ENCODE measurements around the gene ANKRD40.

Gene ANKRD40

GRCh38 chr17:50685334-50685665 is 22.4 kb downstream of the ANKRD40 start:
- no peak overlapping the region for H2AK5ac ChIP-seq (ENCODE audit: low read depth, low read length)
- H3K9ac ChIP-seq (ENCODE audit: low read depth, low read length, poor library complexity), result no peak overlapping the region
- no peaks in the 10 kb centered on the region for H3K9me3 ChIP-seq (replicated peaks in 1 of 2; ENCODE audit: control insufficient read depth in 2 of 2, insufficient read depth in 1 of 2, low read depth in 1 of 2, low read length in 2 of 2)
- H3K4me3 ChIP-seq (ENCODE audit: low read length in 2 of 2), result no peak overlapping the region
- no CpG with 5 or more reads among the region's 1 CpG for WGBS, 2 donors (ENCODE audit: extremely low coverage in 2 of 2, insufficient read length in 2 of 2, insufficient replicate concordance in 1 of 2)
- H3K4me2 ChIP-seq (ENCODE audit: insufficient read depth, low read length, poor library complexity, severe bottlenecking), result no peak overlapping the region
- no peak overlapping the region for H4K91ac ChIP-seq (ENCODE audit: low read depth, low read length, poor library complexity)
- H3K23ac ChIP-seq (ENCODE audit: low read depth, low read length, poor library complexity), result no peak overlapping the region
- no peak overlapping the region for H3K14ac ChIP-seq (ENCODE audit: low read length)
- no peaks in the 10 kb centered on the region for H3K27me3 ChIP-seq (ENCODE audit: control insufficient read depth in 3 of 3, insufficient read depth in 3 of 3, low read depth in 1 of 3, low read length in 3 of 3)
- H3K79me1 ChIP-seq (ENCODE audit: low read depth, low read length), result no peaks in the 10 kb centered on the region
- no peak overlapping the region for H2BK120ac ChIP-seq (ENCODE audit: low read depth, low read length)
- H2BK5ac ChIP-seq (ENCODE audit: low read length), result no peak overlapping the region
- peaks cover 35 to 40% of the 10 kb centered on the region in 2 donors for H3K4me1 ChIP-seq (ENCODE audit: control insufficient read depth in 2 of 2, insufficient read depth in 1 of 2, low read depth in 1 of 2, low read length in 2 of 2)
- DNase-seq (ENCODE audit: low spot score), result no peak
- no peaks in the 10 kb centered on the region for H3K36me3 ChIP-seq (replicated peaks in 1 of 2; ENCODE audit: control insufficient read depth in 2 of 2, insufficient read depth in 2 of 2, low read length in 2 of 2)
- no peak overlapping the region for H2BK12ac ChIP-seq (ENCODE audit: low read length)
- H3K4ac ChIP-seq (ENCODE audit: low read length), result no peak overlapping the region
- H2AFZ ChIP-seq (ENCODE audit: low read length), result no peak overlapping the region
- H3K27ac ChIP-seq (replicated peaks; ENCODE audit: low read length), result no peak overlapping the region
- no peak overlapping the region for H4K8ac ChIP-seq (ENCODE audit: low read depth, low read length)
- no peak overlapping the region for H2BK15ac ChIP-seq (ENCODE audit: low read length)
- H3K18ac ChIP-seq (ENCODE audit: low read length), result no peak overlapping the region

DNA sequence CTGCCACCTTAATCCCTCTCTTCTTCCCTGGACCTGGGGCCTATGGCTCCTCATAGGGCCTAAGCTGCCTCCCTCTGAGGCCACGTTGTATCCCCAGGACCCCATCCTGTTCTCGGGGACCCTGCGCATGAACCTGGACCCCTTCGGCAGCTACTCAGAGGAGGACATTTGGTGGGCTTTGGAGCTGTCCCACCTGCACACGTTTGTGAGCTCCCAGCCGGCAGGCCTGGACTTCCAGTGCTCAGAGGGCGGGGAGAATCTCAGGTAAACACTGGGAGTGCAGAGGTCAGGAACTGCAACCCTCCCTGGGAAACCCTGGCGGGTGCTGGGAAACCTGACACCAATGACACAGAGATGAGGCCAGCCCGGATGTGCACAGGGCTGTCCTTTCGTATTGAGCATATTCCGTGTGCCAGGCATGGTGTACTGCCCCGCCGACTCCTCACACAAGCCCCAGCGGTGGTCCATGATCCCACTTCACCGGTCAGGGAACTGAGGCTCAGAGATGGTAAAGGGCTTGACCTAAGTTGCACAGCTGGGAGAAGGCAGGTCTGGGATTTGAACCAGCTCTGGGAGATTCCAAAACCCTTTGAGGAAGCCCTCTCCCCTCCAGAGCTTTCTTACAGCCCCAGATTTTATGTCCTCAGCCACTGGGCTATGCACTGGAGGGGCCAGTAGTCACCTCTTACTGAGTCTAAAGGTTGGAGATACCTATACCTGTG is 22.9 kb downstream of the ANKRD40 start:
- H2BK12ac ChIP-seq (ENCODE audit: low read length), result peak overlapping the region; percentile 12
- H2AFZ ChIP-seq (ENCODE audit: low read length), result peak overlapping the region; percentile 16
- no peak overlapping the region for H3K4me3 ChIP-seq (ENCODE audit: low read length in 2 of 2)
- H3K9me3 ChIP-seq (replicated peaks in 1 of 2; ENCODE audit: control insufficient read depth in 2 of 2, insufficient read depth in 1 of 2, low read depth in 1 of 2, low read length in 2 of 2), result no peaks in the 10 kb centered on the region
- no peak for DNase-seq (ENCODE audit: low spot score)
- H3K4me2 ChIP-seq (ENCODE audit: insufficient read depth, low read length, poor library complexity, severe bottlenecking), result no peak overlapping the region
- no peaks in the 10 kb centered on the region for H3K36me3 ChIP-seq (replicated peaks in 1 of 2; ENCODE audit: control insufficient read depth in 2 of 2, insufficient read depth in 2 of 2, low read length in 2 of 2)
- no peak overlapping the region for H3K9ac ChIP-seq (ENCODE audit: low read depth, low read length, poor library complexity)
- no peak overlapping the region for H3K14ac ChIP-seq (ENCODE audit: low read length)
- no peak overlapping the region for H2BK5ac ChIP-seq (ENCODE audit: low read length)
- H3K79me1 ChIP-seq (ENCODE audit: low read depth, low read length), result no peaks in the 10 kb centered on the region
- H3K4me1 ChIP-seq (ENCODE audit: control insufficient read depth in 2 of 2, insufficient read depth in 1 of 2, low read depth in 1 of 2, low read length in 2 of 2), result peaks cover 29 to 35% of the 10 kb centered on the region in 2 donors
- H2BK120ac ChIP-seq (ENCODE audit: low read depth, low read length), result no peak overlapping the region
- H4K91ac ChIP-seq (ENCODE audit: low read depth, low read length, poor library complexity), result no peak overlapping the region
- H3K18ac ChIP-seq (ENCODE audit: low read length), result peak overlapping the region; percentile 73
- H3K27ac ChIP-seq (replicated peaks; ENCODE audit: low read length), result peak overlapping the region; percentile 45
- WGBS, 2 donors (ENCODE audit: extremely low coverage in 2 of 2, insufficient read length in 2 of 2, insufficient replicate concordance in 1 of 2), result no CpG with 5 or more reads among the region's 15 CpGs
- no peak overlapping the region for H3K4ac ChIP-seq (ENCODE audit: low read length)
- no peak overlapping the region for H3K23ac ChIP-seq (ENCODE audit: low read depth, low read length, poor library complexity)
- no peak overlapping the region for H4K8ac ChIP-seq (ENCODE audit: low read depth, low read length)
- H2BK15ac ChIP-seq (ENCODE audit: low read length), result peak overlapping the region; percentile 18
- H2AK5ac ChIP-seq (ENCODE audit: low read depth, low read length), result peak overlapping the region; percentile 30
- peaks cover 0 to 5% (median 0%) of the 10 kb centered on the region in 3 experiments for H3K27me3 ChIP-seq (ENCODE audit: control insufficient read depth in 3 of 3, insufficient read depth in 3 of 3, low read depth in 1 of 3, low read length in 3 of 3)

DNA sequence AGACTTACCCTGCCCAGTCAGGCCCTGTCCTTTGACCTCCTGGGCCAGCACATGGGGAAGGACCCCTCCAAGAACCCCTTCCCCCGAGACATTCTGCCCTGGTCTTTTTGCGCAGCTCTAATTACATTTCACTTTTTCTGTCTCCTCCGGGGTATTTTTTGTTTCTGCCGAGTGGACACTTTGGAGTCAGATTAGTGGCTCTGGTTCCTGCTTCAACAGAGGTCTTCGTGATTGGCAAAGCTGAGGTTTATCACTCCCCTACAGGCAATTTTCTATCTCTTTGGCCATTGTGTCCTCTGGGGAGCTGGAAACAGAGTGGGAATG is 23.5 kb downstream of the ANKRD40 start:
- no peak overlapping the region for H3K4me2 ChIP-seq (ENCODE audit: insufficient read depth, low read length, poor library complexity, severe bottlenecking)
- no peak overlapping the region for H2BK5ac ChIP-seq (ENCODE audit: low read length)
- no peak overlapping the region for H4K8ac ChIP-seq (ENCODE audit: low read depth, low read length)
- no peak for DNase-seq (ENCODE audit: low spot score)
- H3K36me3 ChIP-seq (replicated peaks in 1 of 2; ENCODE audit: control insufficient read depth in 2 of 2, insufficient read depth in 2 of 2, low read length in 2 of 2), result no peaks in the 10 kb centered on the region
- no peak overlapping the region for H3K9ac ChIP-seq (ENCODE audit: low read depth, low read length, poor library complexity)
- no peak overlapping the region for H3K4me3 ChIP-seq (ENCODE audit: low read length in 2 of 2)
- H3K27me3 ChIP-seq (ENCODE audit: control insufficient read depth in 3 of 3, insufficient read depth in 3 of 3, low read depth in 1 of 3, low read length in 3 of 3), result peaks cover 0 to 9% (median 0%) of the 10 kb centered on the region in 3 experiments
- no peaks in the 10 kb centered on the region for H3K79me1 ChIP-seq (ENCODE audit: low read depth, low read length)
- no peak overlapping the region for H3K23ac ChIP-seq (ENCODE audit: low read depth, low read length, poor library complexity)
- peak overlapping the region; percentile 52 for H2BK15ac ChIP-seq (ENCODE audit: low read length)
- no CpG with 5 or more reads among the region's 5 CpGs for WGBS, 2 donors (ENCODE audit: extremely low coverage in 2 of 2, insufficient read length in 2 of 2, insufficient replicate concordance in 1 of 2)
- no peak overlapping the region for H3K4ac ChIP-seq (ENCODE audit: low read length)
- H3K27ac ChIP-seq (replicated peaks; ENCODE audit: low read length), result peak overlapping the region; percentile 45
- no peak overlapping the region for H2BK120ac ChIP-seq (ENCODE audit: low read depth, low read length)
- H3K14ac ChIP-seq (ENCODE audit: low read length), result no peak overlapping the region
- peak overlapping the region; percentile 30 for H2AK5ac ChIP-seq (ENCODE audit: low read depth, low read length)
- peak overlapping the region; percentile 73 for H3K18ac ChIP-seq (ENCODE audit: low read length)
- no peaks in the 10 kb centered on the region for H3K9me3 ChIP-seq (replicated peaks in 1 of 2; ENCODE audit: control insufficient read depth in 2 of 2, insufficient read depth in 1 of 2, low read depth in 1 of 2, low read length in 2 of 2)
- peaks cover 24 to 30% of the 10 kb centered on the region in 2 donors for H3K4me1 ChIP-seq (ENCODE audit: control insufficient read depth in 2 of 2, insufficient read depth in 1 of 2, low read depth in 1 of 2, low read length in 2 of 2)
- peak overlapping the region; percentile 53 for H2BK12ac ChIP-seq (ENCODE audit: low read length)
- no peak overlapping the region for H4K91ac ChIP-seq (ENCODE audit: low read depth, low read length, poor library complexity)
- peak overlapping the region; percentile 16 for H2AFZ ChIP-seq (ENCODE audit: low read length)

DNA sequence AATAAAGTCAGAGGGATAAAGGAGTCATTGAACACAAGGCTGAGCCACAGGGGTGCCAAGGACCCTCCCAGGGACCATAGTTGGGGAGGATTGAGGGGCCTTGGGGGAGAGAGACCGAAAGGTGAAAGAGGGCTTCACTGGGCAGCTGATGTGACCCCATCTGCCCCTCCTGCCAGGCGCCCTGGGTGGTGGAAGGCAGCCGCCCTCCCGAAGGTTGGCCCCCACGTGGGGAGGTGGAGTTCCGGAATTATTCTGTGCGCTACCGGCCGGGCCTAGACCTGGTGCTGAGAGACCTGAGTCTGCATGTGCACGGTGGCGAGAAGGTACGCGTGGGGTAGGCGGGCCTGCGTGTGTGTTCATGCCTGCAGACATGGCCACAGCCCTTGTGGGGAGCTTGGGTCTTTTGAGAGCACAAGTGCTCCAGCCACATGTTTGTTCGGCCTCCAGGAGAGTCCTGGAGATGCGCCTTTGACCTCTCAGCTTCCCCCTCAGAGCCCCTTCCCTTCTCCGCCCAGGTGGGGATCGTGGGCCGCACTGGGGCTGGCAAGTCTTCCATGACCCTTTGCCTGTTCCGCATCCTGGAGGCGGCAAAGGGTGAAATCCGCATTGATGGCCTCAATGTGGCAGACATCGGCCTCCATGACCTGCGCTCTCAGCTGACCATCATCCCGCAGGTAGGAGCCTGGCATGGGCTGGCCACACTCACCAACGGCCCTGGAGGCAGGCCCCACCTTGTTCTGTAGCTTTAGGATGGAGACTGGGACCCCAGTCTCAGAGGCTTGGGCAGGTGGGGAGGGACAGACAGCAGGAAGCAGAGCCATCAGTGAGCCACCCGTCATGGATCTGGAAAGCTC is 24.1 kb downstream of the ANKRD40 start:
- Histone ChIP-seq H3K9ac (ENCODE audit: low read depth, low read length, poor library complexity) (no peak overlapping the region), H3K4me2 (ENCODE audit: insufficient read depth, low read length, poor library complexity, severe bottlenecking) (no peak overlapping the region), H3K79me1 (ENCODE audit: low read depth, low read length) (no peaks in the 10 kb centered on the region), H3K27ac (replicated peaks; ENCODE audit: low read length) (peak overlapping the region; percentile 45), H4K91ac (ENCODE audit: low read depth, low read length, poor library complexity) (peak overlapping the region; percentile 1), H2BK12ac (ENCODE audit: low read length) (peak overlapping the region; percentile 60), H2AFZ (ENCODE audit: low read length) (peak overlapping the region; percentile 16), H2BK5ac (ENCODE audit: low read length) (no peak overlapping the region), H3K27me3 (ENCODE audit: control insufficient read depth in 3 of 3, insufficient read depth in 3 of 3, low read depth in 1 of 3, low read length in 3 of 3) (peaks cover 0 to 9% (median 0%) of the 10 kb centered on the region in 3 experiments), H3K4ac (ENCODE audit: low read length) (no peak overlapping the region), H3K14ac (ENCODE audit: low read length) (no peak overlapping the region), H3K23ac (ENCODE audit: low read depth, low read length, poor library complexity) (no peak overlapping the region), H3K36me3 (replicated peaks in 1 of 2; ENCODE audit: control insufficient read depth in 2 of 2, insufficient read depth in 2 of 2, low read length in 2 of 2) (no peaks in the 10 kb centered on the region), H3K4me3 (ENCODE audit: low read length in 2 of 2) (no peak overlapping the region), H3K9me3 (replicated peaks in 1 of 2; ENCODE audit: control insufficient read depth in 2 of 2, insufficient read depth in 1 of 2, low read depth in 1 of 2, low read length in 2 of 2) (no peaks in the 10 kb centered on the region), H2BK120ac (ENCODE audit: low read depth, low read length) (peak overlapping the region; percentile 6), H4K8ac (ENCODE audit: low read depth, low read length) (no peak overlapping the region), H2BK15ac (ENCODE audit: low read length) (peak overlapping the region; percentile 70), H3K18ac (ENCODE audit: low read length) (peak overlapping the region; percentile 66), H3K4me1 (ENCODE audit: control insufficient read depth in 2 of 2, insufficient read depth in 1 of 2, low read depth in 1 of 2, low read length in 2 of 2) (peaks cover 23 to 26% of the 10 kb centered on the region in 2 donors), H2AK5ac (ENCODE audit: low read depth, low read length) (peak overlapping the region; percentile 94)
- no peak for DNase-seq (ENCODE audit: low spot score)
- WGBS, 2 donors (ENCODE audit: extremely low coverage in 2 of 2, insufficient read length in 2 of 2, insufficient replicate concordance in 1 of 2), result no CpG with 5 or more reads among the region's 28 CpGs

Data from neuronal stem cell (in vitro differentiated cells).